GM20431 (cell line): ENCODE data around the gene APOBR.

Experiments
- in situ Hi-C: fragments of 300-500 bp; cut with MseI, MboI; formaldehyde crosslinking; loops from one replicate; pipeline ENCODE4 v1.15.0; 2020; ENCODE audit warnings: low sequenced_read_pairs; ENCODE audit not compliant: unreplicated experiment

Gene APOBR

GRCh38 chr16:28548306-28548802, 53.9 kb downstream of the APOBR start:
- in situ Hi-C loops, result no loop called here
